WTC11 (cell line): ENCODE results near the gene CYTH3.

ENCODE experiments used
- ATF2 ChIP-seq: sonication (generic); formaldehyde crosslinking; IDR thresholded peaks from 2 replicates; pipeline ENCODE4 v1.8.1; 2022; ENCODE audit warnings: low read depth, missing genetic modification reagents, borderline replicate concordance
- CTCF ChIP-seq: fragments of 200-600 bp; IDR thresholded peaks from 2 replicates; pipeline ENCODE4 v1.8.0; 2022; ENCODE audit warnings: antibody characterized with exemption
- FOXJ3 ChIP-seq: sonication (generic); formaldehyde crosslinking; IDR thresholded peaks from 2 replicates; pipeline ENCODE4 v1.9.0; 2021; ENCODE audit warnings: missing genetic modification reagents, mild to moderate bottlenecking, borderline replicate concordance
- FOXP1 ChIP-seq: sonication (generic); formaldehyde crosslinking; IDR thresholded peaks from 2 replicates; pipeline ENCODE4 v1.8.0; 2022; ENCODE audit warnings: missing genetic modification reagents, mild to moderate bottlenecking, moderate library complexity, borderline replicate concordance
- MXD4 ChIP-seq: fragments of 250-450 bp; sonication (Bioruptor Pico); IDR thresholded peaks from 2 replicates; pipeline ENCODE4 v1.8.0; 2021; ENCODE audit warnings: mild to moderate bottlenecking, moderate library complexity, borderline replicate concordance
- SP1 ChIP-seq: sonication (generic); formaldehyde crosslinking; conservative IDR thresholded peaks from 2 replicates; pipeline ENCODE4 v1.8.1; 2022; ENCODE audit warnings: missing genetic modification reagents
- TCF7 ChIP-seq: sonication (generic); formaldehyde crosslinking; IDR thresholded peaks from 2 replicates; pipeline ENCODE4 v1.8.0; 2022; ENCODE audit warnings: mild to moderate bottlenecking, low read depth, missing genetic modification reagents, moderate library complexity
- ZBTB21 ChIP-seq: sonication (generic); formaldehyde crosslinking; IDR thresholded peaks from 2 replicates; pipeline ENCODE4 v1.8.1; 2023; ENCODE audit warnings: mild to moderate bottlenecking, missing genetic modification reagents, borderline replicate concordance
- ZBTB43 ChIP-seq: sonication (generic); formaldehyde crosslinking; IDR thresholded peaks from 2 replicates; pipeline ENCODE4 v1.8.1; 2023; ENCODE audit warnings: mild to moderate bottlenecking, missing genetic modification reagents

GRCh38 chr7:6260291-6261187 lies 11.9 kb downstream of the CYTH3 start:
- TF ChIP-seq MXD4 (CRISPR knock-in tag) (no peak), ZBTB43 (no peak), CTCF (no peak), ZBTB21 (no peak), FOXJ3 (no peak), ATF2 (CRISPR knock-in tag) (no peak), TCF7 (CRISPR knock-in tag) (no peak), SP1 (CRISPR knock-in tag) (no peak), FOXP1 (CRISPR knock-in tag) (no peak)
